Psoas muscle (tissue), 8 donors: ENCODE data around the gene TSPYL6. TPM values are rescaled to one million over a fixed set of nuclear protein-coding genes. Genes with fewer than 3 reads are reported as not detected.

Experiments used
- ATAC-seq, 4 donors: fragments of 200-7000 bp; cut with Tn5 transposase; one replicate each; pipeline ENCODE4 v1.9.1; 2020; ENCODE audit warnings: moderate library complexity in 3 of 4, mild to moderate bottlenecking in 2 of 4
- DNase-seq, 2 donors: peaks; one replicate each; pipeline ENCODE4 v3.0.0-alpha.2; 2020
- H3K27ac ChIP-seq: fragments of 200-600 bp; one replicate; pipeline ENCODE4 v1.8.0; 2022
- H3K27me3 ChIP-seq, 3 donors: fragments of 200-600 bp in 1 of 3; one replicate each; pipeline versions ENCODE4 v1.6.1 to v1.8.0; 2013 to 2022; ENCODE audit warnings: low read length in 2 of 3, mild to moderate bottlenecking in 2 of 3, moderate library complexity in 1 of 3; ENCODE audit not compliant: insufficient read depth in 3 of 3
- H3K36me3 ChIP-seq, 2 donors: fragments of 200-600 bp in 1 of 2; one replicate each; pipeline versions ENCODE4 v1.6.1 to v1.8.0; 2013 to 2022; ENCODE audit warnings: low read depth in 1 of 2, mild to moderate bottlenecking in 1 of 2, moderate library complexity in 1 of 2; ENCODE audit not compliant: insufficient read depth in 1 of 2
- H3K4me1 ChIP-seq: fragments of 200-600 bp; one replicate; pipeline ENCODE4 v1.8.0; 2022
- H3K4me3 ChIP-seq: fragments of 200-600 bp; one replicate; pipeline ENCODE4 v1.8.0; 2022; ENCODE audit warnings: mild to moderate bottlenecking
- H3K9me3 ChIP-seq: fragments of 200-600 bp; one replicate; pipeline ENCODE4 v1.8.0; 2022
- WGBS, 3 donors: extraction: QIAGEN DNeasy Blood & Tissue Kit; methylation state at CpG; one replicate each; pipeline versions ENCODE4 v1.1.6 to v1.1.7; 2013; 5-methylcytosine and 5-hydroxymethylcytosine counted together
- intact Hi-C, 2 donors: fragments of 100-400 bp; cut with DNase I; formaldehyde crosslinking; loops; one replicate each; pipeline versions ENCODE4 v1.11.0 to v1.14.2; 2022
- polyA plus RNA-seq, 3 donors: library from polyadenylated mRNA; stranded (reverse); fragments of 200-250 nt; gene quantifications; one replicate each; pipeline ENCODE4 v1.2.3, GENCODE V29; 2013
- total RNA-seq, 4 donors: library from RNA; stranded (reverse); fragmentation: NEBNext Ultra II Directional in 2 of 4; extraction: Animal tissue kit (Norgen Biotek cat#: 25700) in 2 of 4; gene quantifications; one replicate each; pipeline versions ENCODE4 v1.2.1 to v1.2.4, GENCODE V29; 2021 to 2023
- TF ChIP-seq, protein P1 (sequence below): fragments of 200-600 bp; IDR thresholded peaks from one replicate; pipeline ENCODE4 v1.8.0; 2022; ENCODE audit warnings: antibody characterized with exemption
- donor health status: healthy with polysubstance abuse.
- donor health status: DM: no; HTN: no; CAD: no; lungs with moderate emphysema.
- donor health status: Bipolar disorder and iron deficiency.
- donor health status: healthy.
- donor health status: DM: yes; HTN: yes; CAD: no.
- donor health status: DM: no; HTN: no; CAD: no.
- donor health status: DM: no; HTN: no; CAD: no.
- donor health status: DM: yes; HTN: yes; CAD: no.

TSPYL6 gene
- total and polyA plus RNA-seq, 7 donors: 0.05 TPM; not detected in 6

DNA sequence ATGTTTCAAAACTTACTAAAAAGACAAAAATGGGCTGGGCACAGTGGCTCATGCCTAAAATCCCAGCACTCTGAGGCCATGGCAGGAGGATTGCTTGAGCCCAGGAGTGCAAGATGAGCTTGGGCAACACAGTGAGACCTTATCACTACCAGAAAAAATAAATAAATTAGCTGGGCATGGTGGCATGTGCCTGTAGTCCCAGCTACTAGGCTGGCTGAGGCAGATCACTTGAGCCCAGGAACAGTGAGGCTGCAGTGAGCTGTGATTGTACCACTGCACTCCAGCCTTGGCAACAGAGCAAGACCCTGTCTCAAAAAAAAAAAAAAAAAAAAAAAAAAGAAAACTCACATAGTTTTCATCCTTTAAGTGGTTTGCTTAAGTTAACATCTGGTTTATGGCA, 6.4 kb downstream of the TSPYL6 start:
- no peak overlapping the region for H3K4me3 ChIP-seq
- DNase-seq: no peak
- H3K4me1 ChIP-seq: no peaks in the 10 kb centered on the region
- H3K36me3 ChIP-seq: no peaks in the 10 kb centered on the region
- intact Hi-C loops: no loop called here
- no peaks in the 10 kb centered on the region for H3K27me3 ChIP-seq
- no peaks in the 10 kb centered on the region for H3K9me3 ChIP-seq
- H3K27ac ChIP-seq: no peak overlapping the region
- TF ChIP-seq, protein P1, sequence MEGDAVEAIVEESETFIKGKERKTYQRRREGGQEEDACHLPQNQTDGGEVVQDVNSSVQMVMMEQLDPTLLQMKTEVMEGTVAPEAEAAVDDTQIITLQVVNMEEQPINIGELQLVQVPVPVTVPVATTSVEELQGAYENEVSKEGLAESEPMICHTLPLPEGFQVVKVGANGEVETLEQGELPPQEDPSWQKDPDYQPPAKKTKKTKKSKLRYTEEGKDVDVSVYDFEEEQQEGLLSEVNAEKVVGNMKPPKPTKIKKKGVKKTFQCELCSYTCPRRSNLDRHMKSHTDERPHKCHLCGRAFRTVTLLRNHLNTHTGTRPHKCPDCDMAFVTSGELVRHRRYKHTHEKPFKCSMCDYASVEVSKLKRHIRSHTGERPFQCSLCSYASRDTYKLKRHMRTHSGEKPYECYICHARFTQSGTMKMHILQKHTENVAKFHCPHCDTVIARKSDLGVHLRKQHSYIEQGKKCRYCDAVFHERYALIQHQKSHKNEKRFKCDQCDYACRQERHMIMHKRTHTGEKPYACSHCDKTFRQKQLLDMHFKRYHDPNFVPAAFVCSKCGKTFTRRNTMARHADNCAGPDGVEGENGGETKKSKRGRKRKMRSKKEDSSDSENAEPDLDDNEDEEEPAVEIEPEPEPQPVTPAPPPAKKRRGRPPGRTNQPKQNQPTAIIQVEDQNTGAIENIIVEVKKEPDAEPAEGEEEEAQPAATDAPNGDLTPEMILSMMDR: no peak
- no peak for ATAC-seq

GRCh38 chr2:54247115-54247514, 8.9 kb downstream of the TSPYL6 start:
- no peak overlapping the region for H3K27ac ChIP-seq
- H3K4me1 ChIP-seq: no peaks in the 10 kb centered on the region
- no peaks in the 10 kb centered on the region for H3K9me3 ChIP-seq
- DNase-seq (no peak), ATAC-seq (no peak)
- intact Hi-C loops: no loop called here
- 15 to 50% (median 39%) methylated on average over 1 of the region's 1 CpG for WGBS, 3 donors
- no peak overlapping the region for H3K4me3 ChIP-seq
- no peaks in the 10 kb centered on the region for H3K36me3 ChIP-seq
- H3K27me3 ChIP-seq: no peaks in the 10 kb centered on the region
- TF ChIP-seq, protein P1: no peak

GRCh38 chr2:54240515-54241469, 15.2 kb downstream of the TSPYL6 start:
- Histone ChIP-seq H3K4me1 (no peaks in the 10 kb centered on the region), H3K36me3 (no peaks in the 10 kb centered on the region), H3K27ac (peak overlapping the region; percentile 11), H3K27me3 (no peaks in the 10 kb centered on the region), H3K9me3 (no peaks in the 10 kb centered on the region), H3K4me3 (no peak overlapping the region)
- TF ChIP-seq, protein P1: no peak
- peak; percentile 61 to 76 for DNase-seq
- peak in 3 of 4 donors; percentile 79 to 93 (median 88) for ATAC-seq
- 27 to 57% (median 40%) methylated on average over 5 of the region's 5 CpGs for WGBS, 3 donors
- intact Hi-C loops: no loop called here

- intact Hi-C loops: no loop called here
- TF ChIP-seq, protein P1: no peak
- ATAC-seq: peak in 3 of 4 donors; percentile 54 to 64 (median 56)
- Histone ChIP-seq H3K36me3 (no peaks in the 10 kb centered on the region), H3K4me1 (no peaks in the 10 kb centered on the region), H3K27me3 (no peaks in the 10 kb centered on the region), H3K9me3 (no peaks in the 10 kb centered on the region), H3K27ac (no peak overlapping the region), H3K4me3 (no peak overlapping the region)
- DNase-seq: no peak
- WGBS, 3 donors: 83 to 100% (median 96%) methylated on average over 1 of the region's 1 CpG
These were observed 16.6 kb downstream of the TSPYL6 start for GRCh38 chr2:54239427-54239826.
